Measurements from ENCODE around the gene CFAP97D2. TPM values are rescaled to one million over a fixed set of nuclear protein-coding genes. Genes with fewer than 3 reads are reported as not detected.

CFAP97D2 gene
- total and polyA plus RNA-seq, 2 of the 13 experiments (the other 11 are each of a cell fraction or from before 2014, with no cell fraction given), result not detected

- no peak for TF ChIP-seq ATRX (CRISPR knock-in tag; IDR thresholded peaks at IDR 0.05; ENCODE audit: borderline replicate concordance)
- TF ChIP-seq CHD4 (IDR thresholded peaks at IDR 0.05; ENCODE audit: borderline replicate concordance, low read length), result no peak
- peak; percentile 67; the same call in 1 of the 2 replicates for TF ChIP-seq STAT5B (CRISPR knock-in tag; IDR thresholded peaks at IDR 0.05)
- TF ChIP-seq ZSCAN12 (CRISPR knock-in tag; IDR thresholded peaks at IDR 0.05), result peak; percentile 80; the same call in 1 of the 2 replicates
- TF ChIP-seq ZNF225 (CRISPR knock-in tag; IDR thresholded peaks at IDR 0.05), result 0 out of 2 replicates have a peak, but pooled peaks have one; percentile 41
- no peak for TF ChIP-seq ZNF44 (CRISPR knock-in tag; IDR thresholded peaks at IDR 0.05)
- peak; percentile 38; the same call in 1 of the 2 replicates for TF ChIP-seq KLF15 (CRISPR knock-in tag; IDR thresholded peaks at IDR 0.05; ENCODE audit: borderline replicate concordance)
- TF ChIP-seq ZNF605 (CRISPR knock-in tag; IDR thresholded peaks at IDR 0.05), result peak; percentile 90
- TF ChIP-seq, protein P1, sequence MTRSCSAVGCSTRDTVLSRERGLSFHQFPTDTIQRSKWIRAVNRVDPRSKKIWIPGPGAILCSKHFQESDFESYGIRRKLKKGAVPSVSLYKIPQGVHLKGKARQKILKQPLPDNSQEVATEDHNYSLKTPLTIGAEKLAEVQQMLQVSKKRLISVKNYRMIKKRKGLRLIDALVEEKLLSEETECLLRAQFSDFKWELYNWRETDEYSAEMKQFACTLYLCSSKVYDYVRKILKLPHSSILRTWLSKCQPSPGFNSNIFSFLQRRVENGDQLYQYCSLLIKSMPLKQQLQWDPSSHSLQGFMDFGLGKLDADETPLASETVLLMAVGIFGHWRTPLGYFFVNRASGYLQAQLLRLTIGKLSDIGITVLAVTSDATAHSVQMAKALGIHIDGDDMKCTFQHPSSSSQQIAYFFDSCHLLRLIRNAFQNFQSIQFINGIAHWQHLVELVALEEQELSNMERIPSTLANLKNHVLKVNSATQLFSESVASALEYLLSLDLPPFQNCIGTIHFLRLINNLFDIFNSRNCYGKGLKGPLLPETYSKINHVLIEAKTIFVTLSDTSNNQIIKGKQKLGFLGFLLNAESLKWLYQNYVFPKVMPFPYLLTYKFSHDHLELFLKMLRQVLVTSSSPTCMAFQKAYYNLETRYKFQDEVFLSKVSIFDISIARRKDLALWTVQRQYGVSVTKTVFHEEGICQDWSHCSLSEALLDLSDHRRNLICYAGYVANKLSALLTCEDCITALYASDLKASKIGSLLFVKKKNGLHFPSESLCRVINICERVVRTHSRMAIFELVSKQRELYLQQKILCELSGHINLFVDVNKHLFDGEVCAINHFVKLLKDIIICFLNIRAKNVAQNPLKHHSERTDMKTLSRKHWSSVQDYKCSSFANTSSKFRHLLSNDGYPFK (CRISPR knock-in tag; IDR thresholded peaks at IDR 0.05; ENCODE audit: borderline replicate concordance), result peak; percentile 76; the same call in 1 of the 2 replicates
- TF ChIP-seq TOPORS (CRISPR knock-in tag; IDR thresholded peaks at IDR 0.05), result peak; percentile 95
- peak; percentile 68; the same call in 1 of the 2 replicates for TF ChIP-seq ZNF598 (CRISPR knock-in tag; IDR thresholded peaks at IDR 0.05; ENCODE audit: borderline replicate concordance)
- no peak; the same call in 1 of the 2 replicates for TF ChIP-seq ARID2 (CRISPR knock-in tag; IDR thresholded peaks at IDR 0.05; ENCODE audit: borderline replicate concordance)
- TF ChIP-seq RERE (CRISPR knock-in tag; IDR thresholded peaks at IDR 0.05; ENCODE audit: low read depth), result peak; percentile 48; the same call in 1 of the 2 replicates
- peak; percentile 73 for TF ChIP-seq ASH2L (IDR thresholded peaks at IDR 0.05; ENCODE audit: insufficient read length, low read depth, low read length)
- no peak for TF ChIP-seq SMAD9 (CRISPR knock-in tag; IDR thresholded peaks at IDR 0.05)
- TF ChIP-seq, protein P2, sequence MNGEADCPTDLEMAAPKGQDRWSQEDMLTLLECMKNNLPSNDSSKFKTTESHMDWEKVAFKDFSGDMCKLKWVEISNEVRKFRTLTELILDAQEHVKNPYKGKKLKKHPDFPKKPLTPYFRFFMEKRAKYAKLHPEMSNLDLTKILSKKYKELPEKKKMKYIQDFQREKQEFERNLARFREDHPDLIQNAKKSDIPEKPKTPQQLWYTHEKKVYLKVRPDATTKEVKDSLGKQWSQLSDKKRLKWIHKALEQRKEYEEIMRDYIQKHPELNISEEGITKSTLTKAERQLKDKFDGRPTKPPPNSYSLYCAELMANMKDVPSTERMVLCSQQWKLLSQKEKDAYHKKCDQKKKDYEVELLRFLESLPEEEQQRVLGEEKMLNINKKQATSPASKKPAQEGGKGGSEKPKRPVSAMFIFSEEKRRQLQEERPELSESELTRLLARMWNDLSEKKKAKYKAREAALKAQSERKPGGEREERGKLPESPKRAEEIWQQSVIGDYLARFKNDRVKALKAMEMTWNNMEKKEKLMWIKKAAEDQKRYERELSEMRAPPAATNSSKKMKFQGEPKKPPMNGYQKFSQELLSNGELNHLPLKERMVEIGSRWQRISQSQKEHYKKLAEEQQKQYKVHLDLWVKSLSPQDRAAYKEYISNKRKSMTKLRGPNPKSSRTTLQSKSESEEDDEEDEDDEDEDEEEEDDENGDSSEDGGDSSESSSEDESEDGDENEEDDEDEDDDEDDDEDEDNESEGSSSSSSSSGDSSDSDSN (CRISPR knock-in tag; IDR thresholded peaks at IDR 0.05), result peak; percentile 81
- TF ChIP-seq KAT8 (CRISPR knock-in tag; IDR thresholded peaks at IDR 0.05), result peak; percentile 89
- no peak for TF ChIP-seq ZBTB8A (CRISPR knock-in tag; IDR thresholded peaks at IDR 0.05; ENCODE audit: borderline replicate concordance, low read depth)
These were observed 55.8 kb downstream of the CFAP97D2 start, which contains the start of gene CDC16 (continued) for GRCh38 chr13:114234645-114235421.

All from HepG2 (cell line).